Measurements from ENCODE around the gene KCNQ1.

Gene KCNQ1

DNA sequence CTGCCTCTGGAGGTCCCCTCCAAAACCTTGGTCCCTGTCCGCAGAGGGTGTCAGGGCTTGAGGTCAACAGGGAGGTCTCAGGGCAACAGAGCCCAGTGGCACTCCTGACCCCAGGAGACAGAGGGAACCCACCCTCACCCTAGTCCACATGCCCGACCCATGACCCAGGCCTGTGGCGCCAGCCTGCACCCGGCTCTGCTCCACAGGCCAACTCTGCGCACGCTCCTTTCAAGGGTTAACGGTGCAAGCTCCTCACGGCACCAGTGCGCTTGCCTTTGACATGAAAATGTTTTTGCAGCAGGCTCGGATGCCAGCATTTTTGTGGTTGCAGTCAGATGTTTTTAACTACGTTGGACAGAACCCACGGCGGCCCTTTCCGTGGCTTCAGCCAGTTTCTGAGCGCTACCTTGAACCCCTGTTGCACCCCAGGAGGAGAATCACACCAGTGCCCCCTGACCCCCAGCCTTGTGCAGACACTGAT is 372.2 kb downstream of the KCNQ1 start:
- TF ChIP-seq RARB (CRISPR knock-in tag; IDR thresholded peaks at IDR 0.05): no peak
- TF ChIP-seq ZFP30 (CRISPR knock-in tag; IDR thresholded peaks at IDR 0.05): no peak
- TF ChIP-seq GLIS3 (CRISPR knock-in tag; IDR thresholded peaks at IDR 0.05): no peak
- TF ChIP-seq ZNF70 (CRISPR knock-in tag; IDR thresholded peaks at IDR 0.05): no peak
- TF ChIP-seq ZNF8 (CRISPR knock-in tag; IDR thresholded peaks at IDR 0.05): no peak
- TF ChIP-seq ZNF565 (CRISPR knock-in tag; conservative IDR thresholded peaks at IDR 0.05; ENCODE audit: low read depth): no peak
- TF ChIP-seq CSDC2 (CRISPR knock-in tag; IDR thresholded peaks at IDR 0.05): no peak
- TF ChIP-seq TCF4 (CRISPR knock-in tag; IDR thresholded peaks at IDR 0.05; ENCODE audit: borderline replicate concordance): no peak
- no peak for TF ChIP-seq BACH2 (CRISPR knock-in tag; IDR thresholded peaks at IDR 0.05; ENCODE audit: borderline replicate concordance)
- TF ChIP-seq ARNTL (CRISPR knock-in tag; IDR thresholded peaks at IDR 0.05; ENCODE audit: borderline replicate concordance, low read depth): no peak
- TF ChIP-seq, protein P1, sequence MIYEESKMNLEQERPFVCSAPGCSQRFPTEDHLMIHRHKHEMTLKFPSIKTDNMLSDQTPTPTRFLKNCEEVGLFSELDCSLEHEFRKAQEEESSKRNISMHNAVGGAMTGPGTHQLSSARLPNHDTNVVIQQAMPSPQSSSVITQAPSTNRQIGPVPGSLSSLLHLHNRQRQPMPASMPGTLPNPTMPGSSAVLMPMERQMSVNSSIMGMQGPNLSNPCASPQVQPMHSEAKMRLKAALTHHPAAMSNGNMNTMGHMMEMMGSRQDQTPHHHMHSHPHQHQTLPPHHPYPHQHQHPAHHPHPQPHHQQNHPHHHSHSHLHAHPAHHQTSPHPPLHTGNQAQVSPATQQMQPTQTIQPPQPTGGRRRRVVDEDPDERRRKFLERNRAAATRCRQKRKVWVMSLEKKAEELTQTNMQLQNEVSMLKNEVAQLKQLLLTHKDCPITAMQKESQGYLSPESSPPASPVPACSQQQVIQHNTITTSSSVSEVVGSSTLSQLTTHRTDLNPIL (CRISPR knock-in tag; IDR thresholded peaks at IDR 0.05; ENCODE audit: low read depth): no peak
- ATAC-seq: no peak

DNA sequence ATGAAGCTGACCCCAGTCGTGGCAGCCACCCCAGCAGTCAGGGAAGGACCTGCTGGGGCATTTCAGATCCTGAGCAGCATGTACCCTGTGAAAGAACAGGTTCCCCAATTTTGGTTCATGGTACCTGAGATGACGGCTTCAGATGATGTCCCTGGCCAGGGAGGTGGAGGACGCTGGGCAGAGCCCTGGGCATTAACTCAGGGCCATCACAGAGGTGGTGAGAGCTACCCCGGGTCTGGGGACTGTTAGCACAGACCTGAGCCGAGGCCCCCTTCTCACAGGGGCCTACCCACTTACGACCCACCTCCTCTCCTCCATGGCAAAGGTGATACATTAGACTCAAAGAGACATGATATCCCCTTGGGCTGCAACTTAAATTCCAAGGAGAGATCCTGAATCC is 372.6 kb downstream of the KCNQ1 start:
- no peak for ATAC-seq
- TF ChIP-seq TCF4 (CRISPR knock-in tag; IDR thresholded peaks at IDR 0.05; ENCODE audit: borderline replicate concordance) (no peak), RARB (CRISPR knock-in tag; IDR thresholded peaks at IDR 0.05) (no peak), SNAI2 (CRISPR knock-in tag; IDR thresholded peaks at IDR 0.05) (no peak), CSDC2 (CRISPR knock-in tag; IDR thresholded peaks at IDR 0.05) (no peak), ZC3H10 (CRISPR knock-in tag; IDR thresholded peaks at IDR 0.05) (no peak), ZNF8 (CRISPR knock-in tag; IDR thresholded peaks at IDR 0.05) (no peak)
- TF ChIP-seq, protein P2, sequence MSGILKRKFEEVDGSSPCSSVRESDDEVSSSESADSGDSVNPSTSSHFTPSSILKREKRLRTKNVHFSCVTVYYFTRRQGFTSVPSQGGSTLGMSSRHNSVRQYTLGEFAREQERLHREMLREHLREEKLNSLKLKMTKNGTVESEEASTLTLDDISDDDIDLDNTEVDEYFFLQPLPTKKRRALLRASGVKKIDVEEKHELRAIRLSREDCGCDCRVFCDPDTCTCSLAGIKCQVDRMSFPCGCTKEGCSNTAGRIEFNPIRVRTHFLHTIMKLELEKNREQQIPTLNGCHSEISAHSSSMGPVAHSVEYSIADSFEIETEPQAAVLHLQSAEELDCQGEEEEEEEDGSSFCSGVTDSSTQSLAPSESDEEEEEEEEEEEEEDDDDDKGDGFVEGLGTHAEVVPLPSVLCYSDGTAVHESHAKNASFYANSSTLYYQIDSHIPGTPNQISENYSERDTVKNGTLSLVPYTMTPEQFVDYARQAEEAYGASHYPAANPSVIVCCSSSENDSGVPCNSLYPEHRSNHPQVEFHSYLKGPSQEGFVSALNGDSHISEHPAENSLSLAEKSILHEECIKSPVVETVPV (CRISPR knock-in tag; IDR thresholded peaks at IDR 0.05): no peak
- TF ChIP-seq, protein P3, sequence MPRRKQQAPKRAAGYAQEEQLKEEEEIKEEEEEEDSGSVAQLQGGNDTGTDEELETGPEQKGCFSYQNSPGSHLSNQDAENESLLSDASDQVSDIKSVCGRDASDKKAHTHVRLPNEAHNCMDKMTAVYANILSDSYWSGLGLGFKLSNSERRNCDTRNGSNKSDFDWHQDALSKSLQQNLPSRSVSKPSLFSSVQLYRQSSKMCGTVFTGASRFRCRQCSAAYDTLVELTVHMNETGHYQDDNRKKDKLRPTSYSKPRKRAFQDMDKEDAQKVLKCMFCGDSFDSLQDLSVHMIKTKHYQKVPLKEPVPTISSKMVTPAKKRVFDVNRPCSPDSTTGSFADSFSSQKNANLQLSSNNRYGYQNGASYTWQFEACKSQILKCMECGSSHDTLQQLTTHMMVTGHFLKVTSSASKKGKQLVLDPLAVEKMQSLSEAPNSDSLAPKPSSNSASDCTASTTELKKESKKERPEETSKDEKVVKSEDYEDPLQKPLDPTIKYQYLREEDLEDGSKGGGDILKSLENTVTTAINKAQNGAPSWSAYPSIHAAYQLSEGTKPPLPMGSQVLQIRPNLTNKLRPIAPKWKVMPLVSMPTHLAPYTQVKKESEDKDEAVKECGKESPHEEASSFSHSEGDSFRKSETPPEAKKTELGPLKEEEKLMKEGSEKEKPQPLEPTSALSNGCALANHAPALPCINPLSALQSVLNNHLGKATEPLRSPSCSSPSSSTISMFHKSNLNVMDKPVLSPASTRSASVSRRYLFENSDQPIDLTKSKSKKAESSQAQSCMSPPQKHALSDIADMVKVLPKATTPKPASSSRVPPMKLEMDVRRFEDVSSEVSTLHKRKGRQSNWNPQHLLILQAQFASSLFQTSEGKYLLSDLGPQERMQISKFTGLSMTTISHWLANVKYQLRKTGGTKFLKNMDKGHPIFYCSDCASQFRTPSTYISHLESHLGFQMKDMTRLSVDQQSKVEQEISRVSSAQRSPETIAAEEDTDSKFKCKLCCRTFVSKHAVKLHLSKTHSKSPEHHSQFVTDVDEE (CRISPR knock-in tag; IDR thresholded peaks at IDR 0.05): no peak

DNA sequence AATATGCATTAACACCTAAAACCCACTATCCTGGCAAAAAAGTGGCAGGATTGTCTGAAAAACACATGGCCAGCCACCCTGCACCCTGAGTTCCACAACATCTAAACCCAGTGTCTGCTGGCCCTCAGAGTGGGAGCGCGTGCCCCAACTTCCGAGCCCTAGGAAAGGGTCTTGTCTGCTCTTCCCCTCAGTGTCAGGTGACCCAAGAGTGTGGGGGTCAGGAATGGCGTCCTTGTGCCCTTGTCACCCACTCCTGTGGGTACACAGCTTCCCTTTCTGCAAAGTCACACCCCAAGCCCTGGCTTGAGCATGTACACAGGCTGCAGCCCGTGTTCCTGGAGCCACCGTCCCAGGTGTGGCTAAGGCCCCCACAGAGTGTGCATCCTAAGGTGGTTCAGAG is 373.2 kb downstream of the KCNQ1 start:
- ATAC-seq: no peak
- TF ChIP-seq OSR1 (CRISPR knock-in tag; IDR thresholded peaks at IDR 0.05): no peak
- TF ChIP-seq, protein P2 (CRISPR knock-in tag; IDR thresholded peaks at IDR 0.05): no peak
- TF ChIP-seq TCF4 (CRISPR knock-in tag; IDR thresholded peaks at IDR 0.05; ENCODE audit: borderline replicate concordance): no peak
- no peak for TF ChIP-seq BACH2 (CRISPR knock-in tag; IDR thresholded peaks at IDR 0.05; ENCODE audit: borderline replicate concordance)
- TF ChIP-seq, protein P3 (CRISPR knock-in tag; IDR thresholded peaks at IDR 0.05): no peak
- TF ChIP-seq, protein P4, sequence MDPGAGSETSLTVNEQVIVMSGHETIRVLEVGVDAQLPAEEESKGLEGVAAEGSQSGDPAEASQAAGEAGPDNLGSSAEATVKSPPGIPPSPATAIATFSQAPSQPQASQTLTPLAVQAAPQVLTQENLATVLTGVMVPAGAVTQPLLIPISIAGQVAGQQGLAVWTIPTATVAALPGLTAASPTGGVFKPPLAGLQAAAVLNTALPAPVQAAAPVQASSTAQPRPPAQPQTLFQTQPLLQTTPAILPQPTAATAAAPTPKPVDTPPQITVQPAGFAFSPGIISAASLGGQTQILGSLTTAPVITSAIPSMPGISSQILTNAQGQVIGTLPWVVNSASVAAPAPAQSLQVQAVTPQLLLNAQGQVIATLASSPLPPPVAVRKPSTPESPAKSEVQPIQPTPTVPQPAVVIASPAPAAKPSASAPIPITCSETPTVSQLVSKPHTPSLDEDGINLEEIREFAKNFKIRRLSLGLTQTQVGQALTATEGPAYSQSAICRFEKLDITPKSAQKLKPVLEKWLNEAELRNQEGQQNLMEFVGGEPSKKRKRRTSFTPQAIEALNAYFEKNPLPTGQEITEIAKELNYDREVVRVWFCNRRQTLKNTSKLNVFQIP (CRISPR knock-in tag; IDR thresholded peaks at IDR 0.05; ENCODE audit: borderline replicate concordance, low read depth): no peak
- TF ChIP-seq ZNF8 (CRISPR knock-in tag; IDR thresholded peaks at IDR 0.05): no peak
- TF ChIP-seq SNAI2 (CRISPR knock-in tag; IDR thresholded peaks at IDR 0.05): no peak
- no peak for TF ChIP-seq ZFP3 (CRISPR knock-in tag; IDR thresholded peaks at IDR 0.05)
- TF ChIP-seq PPARA (CRISPR knock-in tag; IDR thresholded peaks at IDR 0.05; ENCODE audit: borderline replicate concordance): no peak
- no peak for TF ChIP-seq ESRRG (CRISPR knock-in tag; IDR thresholded peaks at IDR 0.05)
- no peak for TF ChIP-seq RARB (CRISPR knock-in tag; IDR thresholded peaks at IDR 0.05)
- TF ChIP-seq ZC3H10 (CRISPR knock-in tag; IDR thresholded peaks at IDR 0.05): no peak

Measured in SK-N-SH treated with all-trans-retinoic acid at 6 μM for 48 hours (cell line).